NCI-H526 (cell line): Measurements from ENCODE around the gene SLC8B1.
"Not testable (repeated sequence)": the region's sequence is repeated elsewhere in the genome, so short reads cannot be mapped to it uniquely, and the experiment has no call there.

Experiments
- DNase-seq, 2 experiments: peaks; one replicate each; lab custom pipeline; 2025; lab: John Stamatoyannopoulos, UW

Gene SLC8B1

GRCh38 chr12:113358381-113359132 is 23.6 kb upstream of the SLC8B1 start, which contains the start of gene PLBD2:
Gene PLBD2 (plus strand): TSS chr12:113358587. CDS start chr12:113358601, 14 bp downstream.
- DNase-seq: peak; percentile 66 to 95

- DNase-seq: not testable (repeated sequence)
Observed at GRCh38 chr12:113354192-113354591, 19.3 kb upstream of the SLC8B1 start.

GRCh38 chr12:113351089-113351488 is 16.2 kb upstream of the SLC8B1 start:
- DNase-seq: no peak

- DNase-seq: no peak
Observed at GRCh38 chr12:113348849-113349536, 14.1 kb upstream of the SLC8B1 start.

GRCh38 chr12:113347892-113348291 is 13.0 kb upstream of the SLC8B1 start:
- DNase-seq: no peak

- DNase-seq: no peak
Observed at GRCh38 chr12:113347107-113347506, 12.2 kb upstream of the SLC8B1 start.

GRCh38 chr12:113346353-113346752 is 11.4 kb upstream of the SLC8B1 start:
- DNase-seq: no peak

GRCh38 chr12:113345318-113345717 is 10.4 kb upstream of the SLC8B1 start:
- no peak for DNase-seq

GRCh38 chr12:113341535-113341934 is 6.6 kb upstream of the SLC8B1 start:
- DNase-seq: no peak

- no peak for DNase-seq
Observed at GRCh38 chr12:113340061-113340460, 5.2 kb upstream of the SLC8B1 start.

GRCh38 chr12:113339540-113339939 is 4.6 kb upstream of the SLC8B1 start:
- DNase-seq: no peak

GRCh38 chr12:113333877-113334785 is 778 bp downstream of the SLC8B1 start:
- no peak for DNase-seq

GRCh38 chr12:113333418-113333750 is 1.5 kb downstream of the SLC8B1 start:
- DNase-seq: no peak

GRCh38 chr12:113332688-113333417 is 2.1 kb downstream of the SLC8B1 start:
- no peak for DNase-seq

- DNase-seq: no peak
Observed at GRCh38 chr12:113330505-113330904, 4.4 kb downstream of the SLC8B1 start.

GRCh38 chr12:113329791-113330417 is 5.0 kb downstream of the SLC8B1 start:
- no peak for DNase-seq

GRCh38 chr12:113329022-113329790 is 5.7 kb downstream of the SLC8B1 start:
- DNase-seq: no peak

- DNase-seq: no peak
Observed at GRCh38 chr12:113328368-113328889, 6.5 kb downstream of the SLC8B1 start.

- no peak for DNase-seq
Observed at GRCh38 chr12:113326775-113327395, 8.0 kb downstream of the SLC8B1 start.

GRCh38 chr12:113325916-113326315 is 9.0 kb downstream of the SLC8B1 start:
- no peak for DNase-seq
